ENCODE results near the gene TBX10.

The TBX10 gene

DNA sequence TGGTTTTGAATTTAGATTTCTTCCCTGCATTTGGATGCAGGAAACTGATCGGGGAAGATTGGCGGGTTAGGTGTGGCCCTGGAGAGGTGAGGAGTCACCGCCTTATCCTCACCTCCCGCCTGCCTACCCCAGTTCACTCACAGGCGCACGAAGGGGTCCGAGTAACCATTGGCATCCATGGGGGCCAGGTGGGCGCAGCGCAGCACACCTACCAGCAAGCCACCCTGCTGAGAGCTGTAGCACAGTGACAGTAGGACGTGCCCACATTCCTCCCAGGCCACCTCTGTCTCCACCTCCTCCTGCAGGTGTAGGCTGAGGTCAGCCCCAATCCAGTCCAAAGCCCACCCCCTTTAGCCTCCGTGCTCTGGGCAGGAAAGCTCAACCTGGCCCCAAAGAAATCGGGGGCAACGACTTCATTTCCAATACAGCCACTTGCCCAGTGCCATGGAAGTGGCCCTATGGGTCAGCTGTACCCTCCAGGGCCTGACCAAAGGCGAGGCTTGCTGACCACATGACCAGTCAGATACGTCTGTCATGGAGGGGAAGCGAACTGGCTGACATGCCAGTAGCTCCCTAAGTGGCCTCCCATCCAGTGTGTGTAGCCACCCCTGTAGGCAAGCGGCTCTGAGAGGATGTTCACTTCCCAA is 26.1 kb downstream of the TBX10 start:
- TF ChIP-seq CTCF (IDR thresholded peaks at IDR 0.05): no peak

DNA sequence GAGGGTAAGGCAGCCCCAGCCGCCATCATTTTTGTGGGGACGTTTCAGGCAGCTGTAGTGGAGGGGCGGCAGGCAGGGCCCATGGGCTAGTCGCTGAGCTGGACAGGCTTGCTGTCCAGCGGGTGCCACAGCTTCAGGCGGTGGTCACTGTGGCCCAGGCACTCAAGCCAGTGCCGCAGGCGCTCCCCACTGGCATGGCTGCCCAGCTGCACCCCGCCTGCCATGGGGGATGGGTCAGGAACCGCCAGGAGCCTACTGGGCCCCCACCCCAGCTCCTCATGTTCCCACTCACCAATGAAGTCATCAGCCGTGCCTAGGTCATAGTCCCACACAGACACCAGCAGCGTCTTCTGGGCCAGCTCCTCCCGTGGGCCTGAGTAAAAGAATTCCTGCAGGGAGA is 26.8 kb downstream of the TBX10 start:
- no peak for TF ChIP-seq CTCF (IDR thresholded peaks at IDR 0.05)

DNA sequence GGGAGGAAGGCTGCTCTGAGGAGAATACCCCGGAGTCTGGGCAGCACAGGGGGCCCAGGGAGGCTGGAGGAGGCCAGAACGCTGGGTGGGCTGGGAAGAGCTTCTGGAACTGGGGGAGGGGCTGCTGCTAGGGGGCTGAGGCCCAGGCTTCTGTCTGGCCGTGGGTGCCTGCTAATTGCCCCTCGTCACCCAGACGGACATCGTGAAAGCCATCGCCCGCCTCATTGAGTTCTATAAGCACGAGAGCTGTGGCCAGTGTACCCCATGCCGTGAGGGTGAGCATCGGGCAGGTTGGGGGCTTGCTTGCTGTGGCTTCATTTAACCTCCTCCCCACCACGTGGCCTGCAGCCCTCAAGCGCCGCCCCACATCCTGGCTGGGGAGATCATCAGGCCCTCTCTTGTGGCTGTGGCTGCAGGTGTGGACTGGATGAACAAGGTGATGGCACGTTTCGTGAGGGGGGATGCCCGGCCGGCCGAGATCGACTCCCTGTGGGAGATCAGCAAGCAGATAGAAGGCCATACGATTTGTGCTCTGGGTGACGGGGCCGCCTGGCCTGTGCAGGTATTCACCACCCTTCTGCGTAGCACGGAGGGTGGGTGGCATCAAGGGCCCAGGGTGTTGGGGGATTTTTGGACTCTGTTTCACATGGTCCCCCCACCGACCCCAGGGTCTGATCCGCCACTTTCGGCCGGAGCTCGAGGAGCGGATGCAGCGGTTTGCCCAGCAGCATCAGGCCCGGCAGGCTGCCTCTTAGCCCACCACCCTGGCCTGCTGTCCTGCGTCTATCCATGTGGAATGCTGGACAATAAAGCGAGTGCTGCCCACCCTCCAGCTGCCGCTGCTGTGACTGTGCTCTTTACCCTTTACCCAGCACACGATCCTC is 27.6 kb downstream of the TBX10 start:
- TF ChIP-seq CTCF (IDR thresholded peaks at IDR 0.05): no peak

GRCh38 chr11:67611165-67611564 is 28.4 kb downstream of the TBX10 start:
- TF ChIP-seq CTCF (IDR thresholded peaks at IDR 0.05): no peak

DNA sequence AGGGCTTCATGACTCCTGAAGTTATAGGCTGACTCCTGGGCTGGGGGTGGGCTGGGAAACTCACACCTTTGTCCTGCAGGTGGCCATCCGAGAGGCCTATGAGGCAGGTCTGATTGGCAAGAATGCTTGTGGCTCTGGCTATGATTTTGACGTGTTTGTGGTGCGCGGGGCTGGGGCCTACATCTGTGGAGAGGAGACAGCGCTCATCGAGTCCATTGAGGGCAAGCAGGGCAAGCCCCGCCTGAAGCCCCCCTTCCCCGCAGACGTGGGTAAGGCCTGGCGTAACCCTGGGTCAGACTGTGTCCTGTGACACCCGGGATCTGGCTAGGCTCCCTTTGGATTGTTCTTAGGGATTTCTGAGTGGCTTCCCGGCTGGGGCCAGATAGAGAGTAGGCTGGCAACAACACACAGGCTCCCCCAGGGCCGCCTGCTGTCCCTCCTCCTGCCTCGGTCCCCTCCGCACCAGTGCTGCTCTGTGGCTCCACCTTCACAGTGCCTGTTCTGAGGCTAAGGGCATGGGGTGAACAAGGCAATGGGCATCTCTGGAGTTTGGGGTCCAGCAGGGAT is 29.2 kb downstream of the TBX10 start:
- TF ChIP-seq CTCF (IDR thresholded peaks at IDR 0.05): no peak

DNA sequence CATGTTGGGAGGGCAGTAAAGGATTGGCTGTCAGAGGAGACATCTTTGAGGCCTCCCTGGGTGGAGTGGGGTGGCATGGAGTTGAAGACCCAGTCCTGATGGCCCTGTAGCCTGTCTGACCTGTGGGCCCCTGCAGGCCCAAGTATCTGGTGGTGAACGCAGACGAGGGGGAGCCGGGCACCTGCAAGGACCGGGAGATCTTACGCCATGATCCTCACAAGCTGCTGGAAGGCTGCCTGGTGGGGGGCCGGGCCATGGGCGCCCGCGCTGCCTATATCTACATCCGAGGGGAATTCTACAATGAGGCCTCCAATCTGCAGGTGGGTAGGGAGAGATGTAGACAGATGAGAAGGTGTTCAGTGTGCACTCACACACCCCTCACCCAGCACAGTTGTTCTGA is 30.2 kb downstream of the TBX10 start:
- no peak for TF ChIP-seq CTCF (IDR thresholded peaks at IDR 0.05)

GRCh38 chr11:67608486-67608885 is 31.1 kb downstream of the TBX10 start:
- no peak for TF ChIP-seq CTCF (IDR thresholded peaks at IDR 0.05)
